Liver (tissue), 9 donors: ENCODE measurements around the gene BRINP3. TPM values are rescaled to one million over a fixed set of nuclear protein-coding genes. Genes with fewer than 3 reads are reported as not detected.

ENCODE experiments used
- DNase-seq: peaks from one replicate; pipeline ENCODE4 v3.0.0-alpha.2; 2017; ENCODE audit warnings: low spot score
- H3K27ac ChIP-seq, 2 donors: one replicate each; pipeline ENCODE4 v1.7.0; 2013; ENCODE audit warnings: inconsistent platforms in 2 of 2, low read length in 2 of 2, control low read depth in 1 of 2, low read depth in 1 of 2, mild to moderate bottlenecking in 1 of 2
- H3K27me3 ChIP-seq, 4 donors: one replicate each; pipeline versions ENCODE4 v1.6.1 to v1.7.0; 2013; ENCODE audit warnings: low read length in 3 of 4, inconsistent platforms in 1 of 4, mild to moderate bottlenecking in 1 of 4, moderate library complexity in 1 of 4; ENCODE audit not compliant: control insufficient read depth in 4 of 4, insufficient read depth in 4 of 4
- H3K36me3 ChIP-seq, 4 donors: one replicate each; pipeline versions ENCODE4 v1.6.1 to v1.7.0; 2013; ENCODE audit warnings: low read length in 3 of 4, mild to moderate bottlenecking in 3 of 4, low read depth in 1 of 4, moderate library complexity in 1 of 4; ENCODE audit not compliant: control insufficient read depth in 4 of 4, insufficient read depth in 3 of 4
- H3K4me1 ChIP-seq, 4 donors: one replicate each; pipeline versions ENCODE4 v1.6.1 to v1.7.0; 2013; ENCODE audit warnings: low read length in 3 of 4, mild to moderate bottlenecking in 3 of 4, moderate library complexity in 1 of 4; ENCODE audit not compliant: control insufficient read depth in 4 of 4, insufficient read depth in 4 of 4
- H3K4me3 ChIP-seq, 3 donors: one replicate each; pipeline versions ENCODE4 v1.6.1 to v1.7.0; 2013; ENCODE audit warnings: low read length in 3 of 3, control low read depth in 1 of 3, low read depth in 1 of 3, mild to moderate bottlenecking in 1 of 3
- H3K9ac ChIP-seq, 2 donors: one replicate each; pipeline ENCODE4 v1.7.0; 2013; ENCODE audit warnings: low read length in 2 of 2, mild to moderate bottlenecking in 2 of 2, moderate library complexity in 2 of 2, control low read depth in 1 of 2, low read depth in 1 of 2
- H3K9me3 ChIP-seq, 4 donors: one replicate each; pipeline versions ENCODE4 v1.6.1 to v1.7.0; 2013; ENCODE audit warnings: low read length in 3 of 4; ENCODE audit not compliant: control insufficient read depth in 4 of 4
- ATF3 ChIP-seq: IDR thresholded peaks from 2 replicates; pipeline ENCODE4 v1.6.1; 2016; ENCODE audit warnings: antibody characterized with exemption
- CTCF ChIP-seq: fragments of 150-350 bp; IDR thresholded peaks from 2 replicates; pipeline ENCODE4 v1.5.1; 2017; ENCODE audit warnings: improper control_type of control experiment, low read depth, low read length; ENCODE audit not compliant: missing input control
- EGR1 ChIP-seq, 2 donors: IDR thresholded peaks; 2 replicates each; pipeline ENCODE4 v1.6.1; 2016 to 2018; ENCODE audit warnings: antibody characterized with exemption in 2 of 2, low read depth in 2 of 2
- FOXA1 ChIP-seq: IDR thresholded peaks from 2 replicates; pipeline ENCODE4 v1.6.1; 2016; ENCODE audit warnings: antibody characterized with exemption
- FOXA2 ChIP-seq: IDR thresholded peaks from 2 replicates; pipeline ENCODE4 v1.6.1; 2016; ENCODE audit warnings: antibody characterized with exemption
- GABPA ChIP-seq, 2 donors: IDR thresholded peaks in 1 of 2; conservative IDR thresholded peaks in 1 of 2; 2 replicates each; pipeline ENCODE4 v1.6.1; 2016; ENCODE audit warnings: antibody characterized with exemption in 2 of 2, mild to moderate bottlenecking in 1 of 2, moderate library complexity in 1 of 2
- HNF4A ChIP-seq, 2 donors: conservative IDR thresholded peaks; 2 replicates each; pipeline ENCODE4 v1.6.1; 2016; ENCODE audit warnings: antibody characterized with exemption in 2 of 2, mild to moderate bottlenecking in 2 of 2
- HNF4G ChIP-seq: IDR thresholded peaks from 2 replicates; pipeline ENCODE4 v1.6.1; 2016; ENCODE audit warnings: antibody characterized with exemption
- JUND ChIP-seq, 2 donors: IDR thresholded peaks; 2 replicates each; pipeline ENCODE4 v1.6.1; 2016; ENCODE audit warnings: antibody characterized with exemption in 2 of 2
- MAX ChIP-seq: IDR thresholded peaks from 2 replicates; pipeline ENCODE4 v1.6.1; 2016; ENCODE audit warnings: antibody characterized with exemption
- RAD21 ChIP-seq, 2 donors: IDR thresholded peaks; 2 replicates each; pipeline ENCODE4 v1.6.1; 2016; ENCODE audit warnings: antibody characterized with exemption in 2 of 2, mild to moderate bottlenecking in 2 of 2
- REST ChIP-seq: IDR thresholded peaks from 2 replicates; pipeline ENCODE4 v1.6.1; 2016; ENCODE audit warnings: antibody characterized with exemption, mild to moderate bottlenecking
- RXRA ChIP-seq, 2 donors: IDR thresholded peaks; 2 replicates each; pipeline ENCODE4 v1.6.1; 2017 to 2018; ENCODE audit warnings: antibody characterized with exemption in 2 of 2, mild to moderate bottlenecking in 1 of 2
- SP1 ChIP-seq: IDR thresholded peaks from 2 replicates; pipeline ENCODE4 v1.6.1; 2018; ENCODE audit warnings: antibody characterized with exemption, mild to moderate bottlenecking
- TAF1 ChIP-seq: conservative IDR thresholded peaks from 2 replicates; pipeline ENCODE4 v1.6.1; 2016; ENCODE audit warnings: antibody characterized with exemption, mild to moderate bottlenecking
- YY1 ChIP-seq: IDR thresholded peaks from 2 replicates; pipeline ENCODE4 v1.6.1; 2016; ENCODE audit warnings: antibody characterized with exemption, mild to moderate bottlenecking
- ZBTB33 ChIP-seq: IDR thresholded peaks from 2 replicates; pipeline ENCODE4 v1.6.1; 2016; ENCODE audit warnings: antibody characterized with exemption
- WGBS: extraction: QIAGEN DNeasy Blood & Tissue Kit; methylation state at CpG from one replicate; pipeline ENCODE4 v1.1.7; 2013; 5-methylcytosine and 5-hydroxymethylcytosine counted together
- polyA plus RNA-seq, 2 donors: library from polyadenylated mRNA; stranded (reverse) in 1 of 2; unstranded in 1 of 2; fragments of 200-250 nt in 1 of 2; fragments of >200 nt in 1 of 2; fragmentation: Nextera tagmentation in 1 of 2; extraction: Ambion mirVana in 1 of 2; gene quantifications; one replicate each; pipeline versions ENCODE4 v1.2.1 to v1.2.3, GENCODE V29; 2013 to 2015
- total RNA-seq, 2 donors: library from RNA; depleted of rRNA; stranded (reverse); fragments of >200 nt; gene quantifications; one replicate each; pipeline ENCODE4 v1.2.3, GENCODE V29; 2014
- donor health status: healthy.
- donor health status: healthy.
- donor health status: healthy.
- donor health status: healthy.
- donor health status: healthy.

BRINP3 gene
- total and polyA plus RNA-seq, 4 donors: 0.02 TPM; not detected in 3

GRCh38 chr1:190289897-190290296 lies 187.8 kb downstream of the BRINP3 start:
- Histone ChIP-seq H3K4me1 (no peaks in the 10 kb centered on the region), H3K27ac (no peak overlapping the region), H3K9ac (no peak overlapping the region), H3K36me3 (no peaks in the 10 kb centered on the region), H3K4me3 (no peak overlapping the region), H3K9me3 (no peaks in the 10 kb centered on the region), H3K27me3 (no peaks in the 10 kb centered on the region)
- no peak for DNase-seq
- WGBS: 54% methylated on average over 2 of the region's 2 CpGs
- TF ChIP-seq EGR1 (IDR thresholded peaks at IDR 0.05; ENCODE audit: low read depth in 2 of 2) (no peak), RAD21 (IDR thresholded peaks at IDR 0.05) (no peak), MAX (no peak), RXRA (IDR thresholded peaks at IDR 0.05) (no peak), FOXA1 (no peak), YY1 (no peak), REST (no peak), SP1 (no peak), TAF1 (no peak), ZBTB33 (no peak), HNF4A (conservative IDR thresholded peaks at IDR 0.05) (no peak), ATF3 (no peak), GABPA (IDR thresholded peaks at IDR 0.05 in 1 of 2, conservative IDR thresholded peaks at IDR 0.05 in 1 of 2) (no peak), FOXA2 (no peak)

- no peaks in the 10 kb centered on the region for H3K27me3 ChIP-seq
- DNase-seq: no peak
- H3K4me3 ChIP-seq: no peak overlapping the region
- 53% methylated on average over 1 of the region's 1 CpG for WGBS
- H3K9ac ChIP-seq: no peak overlapping the region
- no peak overlapping the region for H3K27ac ChIP-seq
- no peaks in the 10 kb centered on the region for H3K4me1 ChIP-seq
- no peaks in the 10 kb centered on the region for H3K36me3 ChIP-seq
- H3K9me3 ChIP-seq: no peaks in the 10 kb centered on the region
- TF ChIP-seq HNF4A (conservative IDR thresholded peaks at IDR 0.05) (no peak), CTCF (no peak), FOXA2 (no peak), TAF1 (no peak), FOXA1 (no peak), HNF4G (no peak), MAX (no peak), RXRA (IDR thresholded peaks at IDR 0.05) (no peak), ATF3 (no peak), SP1 (no peak), REST (no peak), GABPA (IDR thresholded peaks at IDR 0.05 in 1 of 2, conservative IDR thresholded peaks at IDR 0.05 in 1 of 2) (no peak), ZBTB33 (no peak), YY1 (no peak), JUND (IDR thresholded peaks at IDR 0.05) (no peak)
These were observed 191.6 kb downstream of the BRINP3 start for GRCh38 chr1:190286111-190286510.
